Suprapubic skin (tissue), 3 donors: Measurements from ENCODE around the gene ARHGEF17.

ENCODE experiments used
- CTCF ChIP-seq, 2 donors: fragments of 200-600 bp in 1 of 2; fragments of 450-650 bp in 1 of 2; sonication (generic) in 1 of 2; IDR thresholded peaks; one replicate each; pipeline ENCODE4 v1.5.1; 2016 to 2019; ENCODE audit warnings: antibody characterized with exemption in 2 of 2, mild to moderate bottlenecking in 1 of 2, moderate library complexity in 1 of 2
- EP300 ChIP-seq: sonication (generic); formaldehyde crosslinking; IDR thresholded peaks from one replicate; pipeline ENCODE4 v1.6.1; 2017; ENCODE audit warnings: antibody characterized with exemption
- POLR2A ChIP-seq, 2 donors: fragments of 450-650 bp; IDR thresholded peaks; one replicate each; pipeline ENCODE4 v1.6.1; 2017; ENCODE audit warnings: antibody characterized with exemption in 2 of 2, mild to moderate bottlenecking in 2 of 2, moderate library complexity in 2 of 2

GRCh38 chr11:73396985-73397384 lies 88.9 kb downstream of the ARHGEF17 start:
- TF ChIP-seq CTCF (IDR thresholded peaks at IDR 0.05) (no peak), EP300 (no peak), POLR2A (IDR thresholded peaks at IDR 0.05) (no peak)
